Ovary (tissue), 9 donors: ENCODE results near the gene PDE1A. TPM values are rescaled to one million over a fixed set of nuclear protein-coding genes. Genes with fewer than 3 reads are reported as not detected.

Experiments used
- DNase-seq, 5 donors: peaks; one replicate each; pipeline ENCODE4 v3.0.0-alpha.2; 2019 to 2020
- H3K27ac ChIP-seq, 2 donors: fragments of 200-600 bp; one replicate each; pipeline versions ENCODE4 v1.5.1 to v1.8.0; 2019 to 2022
- H3K27me3 ChIP-seq: fragments of 200-600 bp; one replicate; pipeline ENCODE4 v1.8.0; 2022
- H3K36me3 ChIP-seq: fragments of 200-600 bp; sonication (generic); one replicate; pipeline ENCODE4 v1.5.1; 2019
- H3K4me1 ChIP-seq: one replicate; pipeline ENCODE4 v1.8.1; 2013; ENCODE audit warnings: mild to moderate bottlenecking, moderate library complexity; ENCODE audit not compliant: insufficient read depth
- H3K4me3 ChIP-seq: fragments of 200-600 bp; sonication (generic); one replicate; pipeline ENCODE4 v1.5.1; 2017
- H3K9me3 ChIP-seq, 2 donors: fragments of 200-600 bp in 1 of 2; sonication (generic) in 1 of 2; one replicate each; pipeline versions ENCODE4 v1.5.1 to v1.8.1; 2013 to 2019; ENCODE audit warnings: mild to moderate bottlenecking in 1 of 2, moderate library complexity in 1 of 2
- CTCF ChIP-seq, 3 donors: fragments of 450-650 bp in 2 of 3; fragments of 200-600 bp in 1 of 3; IDR thresholded peaks; one replicate each; pipeline versions ENCODE4 v1.5.1 to v1.8.0; 2016 to 2022; ENCODE audit warnings: antibody characterized with exemption in 3 of 3, mild to moderate bottlenecking in 1 of 3
- EP300 ChIP-seq: sonication (generic); formaldehyde crosslinking; IDR thresholded peaks from one replicate; pipeline ENCODE4 v1.6.1; 2017; ENCODE audit warnings: antibody characterized with exemption
- POLR2A ChIP-seq: fragments of 450-650 bp; IDR thresholded peaks from one replicate; pipeline ENCODE4 v1.6.1; 2017; ENCODE audit warnings: antibody characterized with exemption, mild to moderate bottlenecking, moderate library complexity
- WGBS, 3 donors: extraction: QIAGEN DNeasy Blood & Tissue Kit in 1 of 3; methylation state at CpG; one replicate each; pipeline versions ENCODE4 v1.1.5 to v1.1.7; 2013 to 2017; 5-methylcytosine and 5-hydroxymethylcytosine counted together
- intact Hi-C, 4 donors: fragments of 100-400 bp; cut with DNase I; formaldehyde crosslinking; loops; one replicate each; pipeline versions ENCODE4 v1.11.0 to v1.15.1; 2022 to 2023
- polyA plus RNA-seq, 2 donors: library from polyadenylated mRNA; stranded (reverse); fragments of 200-250 nt in 1 of 2; fragments of 350-450 nt in 1 of 2; fragmentation: Illumina TruSeq in 1 of 2; extraction: RNeasy Lipid Tissue Mini Kit (QIAGEN cat#74804) in 1 of 2; gene quantifications; one replicate each; pipeline ENCODE4 v1.2.3, GENCODE V29; 2013 to 2014
- total RNA-seq, 7 donors: library from RNA; depleted of rRNA in 2 of 7; stranded (reverse); fragments of >200 nt in 2 of 7; fragmentation: NEBNext Ultra II Directional in 3 of 7; extraction: Animal tissue kit (Norgen Biotek cat#: 25700) in 3 of 7; gene quantifications; one replicate each; pipeline versions ENCODE4 v1.1.0 to v1.2.4, GENCODE V29; 2016 to 2023
- donor health status: DM: no; HTN: no; CAD: no; lungs with moderate emphysema.
- donor health status: DM: no; HTN: no; CAD: no.
- donor health status: Bipolar disorder and iron deficiency.
- donor health status: DM: yes; HTN: yes; CAD: no.
- donor health status: DM: no; HTN: no; CAD: no.
- donor health status: DM: yes; HTN: yes; CAD: no.

Gene PDE1A
- total and polyA plus RNA-seq, 9 donors: 2.9 to 17.8 (median 8.4) TPM

DNA sequence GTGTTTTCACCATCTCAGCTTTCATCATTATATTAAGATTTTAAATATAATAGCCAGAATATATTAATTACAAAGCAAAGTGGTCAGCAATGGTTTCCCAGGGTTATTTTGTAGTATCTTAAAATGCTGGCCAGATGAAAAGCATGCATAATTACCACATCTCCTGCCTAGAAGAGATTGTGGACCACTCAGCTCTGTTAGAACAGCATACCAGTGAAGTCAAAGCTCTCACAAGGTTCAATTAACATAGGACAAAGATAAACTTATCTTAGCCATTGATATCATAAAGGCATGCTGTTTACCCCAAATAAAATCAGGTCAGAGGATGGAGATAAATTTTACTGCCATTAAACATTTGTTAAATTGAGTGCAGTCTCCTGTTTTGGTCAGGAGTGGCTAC is 19.3 kb upstream of the PDE1A start:
- H3K4me3 ChIP-seq: no peak overlapping the region
- no peaks in the 10 kb centered on the region for H3K9me3 ChIP-seq
- no peak overlapping the region for H3K27ac ChIP-seq
- no peaks in the 10 kb centered on the region for H3K36me3 ChIP-seq
- DNase-seq: no peak
- intact Hi-C loops: no loop called here
- H3K4me1 ChIP-seq: no peaks in the 10 kb centered on the region
- no peak for TF ChIP-seq CTCF (IDR thresholded peaks at IDR 0.05)
- TF ChIP-seq EP300: no peak
- TF ChIP-seq POLR2A: no peak
- no peaks in the 10 kb centered on the region for H3K27me3 ChIP-seq

DNA sequence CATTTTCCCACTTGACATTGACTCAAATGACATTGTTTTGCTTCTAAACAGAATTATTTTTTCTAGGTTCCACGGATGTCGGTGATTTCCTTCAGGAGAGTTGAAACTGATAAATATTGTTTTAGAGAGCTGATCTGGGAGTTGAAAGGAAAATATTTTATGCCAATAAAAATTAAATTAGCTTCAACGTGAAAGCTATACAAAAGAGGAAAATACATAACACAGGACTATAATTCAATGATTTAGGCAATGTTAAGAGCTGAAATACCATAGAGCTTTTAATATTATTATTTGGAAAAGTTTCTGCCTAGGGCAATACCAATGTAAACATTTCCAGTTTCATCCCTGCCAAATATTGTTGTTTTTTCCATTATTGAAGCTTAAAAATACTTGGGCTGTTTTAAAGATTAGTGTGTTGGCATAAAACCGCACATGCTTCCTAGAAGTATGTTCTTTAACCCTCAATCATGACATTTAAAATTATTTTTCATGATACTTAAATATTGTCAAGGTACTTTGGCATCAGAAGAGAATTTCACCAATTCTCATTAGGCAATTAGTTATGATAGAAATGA is 18.6 kb upstream of the PDE1A start:
- no peak for DNase-seq
- Histone ChIP-seq H3K9me3 (no peaks in the 10 kb centered on the region), H3K4me1 (no peaks in the 10 kb centered on the region), H3K36me3 (no peaks in the 10 kb centered on the region), H3K27ac (no peak overlapping the region), H3K27me3 (no peaks in the 10 kb centered on the region), H3K4me3 (no peak overlapping the region)
- TF ChIP-seq POLR2A (no peak), CTCF (IDR thresholded peaks at IDR 0.05) (no peak), EP300 (no peak)
- intact Hi-C loops: no loop called here
- WGBS, 3 donors: 11 to 37% (median 28%) methylated on average over 4 of the region's 4 CpGs

DNA sequence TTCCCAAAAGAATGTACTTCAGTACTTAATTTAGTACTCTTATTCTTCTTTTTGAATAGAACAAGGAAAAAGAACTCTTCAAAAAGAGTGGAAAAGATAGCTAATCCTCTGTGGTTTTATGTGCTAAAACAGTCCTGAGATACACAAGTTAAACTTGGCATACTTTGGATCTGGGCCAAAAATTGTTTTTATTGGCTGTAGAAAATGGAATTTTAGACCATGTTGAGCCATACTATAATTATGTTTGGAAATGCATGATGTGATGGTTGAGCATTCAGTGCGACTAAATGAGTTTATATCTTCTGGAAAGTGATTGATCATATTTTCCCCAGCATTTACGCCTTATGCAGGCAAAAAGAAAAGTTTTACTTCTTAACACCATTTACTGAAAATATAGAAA is 18.0 kb upstream of the PDE1A start:
- Histone ChIP-seq H3K4me3 (no peak overlapping the region), H3K9me3 (no peaks in the 10 kb centered on the region), H3K27ac (no peak overlapping the region), H3K36me3 (no peaks in the 10 kb centered on the region), H3K4me1 (no peaks in the 10 kb centered on the region), H3K27me3 (no peaks in the 10 kb centered on the region)
- no peak for TF ChIP-seq CTCF (IDR thresholded peaks at IDR 0.05)
- TF ChIP-seq EP300: no peak
- no peak for TF ChIP-seq POLR2A
- intact Hi-C loops: no loop called here
- DNase-seq: no peak
- 60 to 78% (median 77%) methylated on average over 2 of the region's 2 CpGs for WGBS, 3 donors

- Histone ChIP-seq H3K27ac (no peak overlapping the region), H3K9me3 (no peaks in the 10 kb centered on the region), H3K36me3 (no peaks in the 10 kb centered on the region), H3K27me3 (no peaks in the 10 kb centered on the region), H3K4me3 (no peak overlapping the region), H3K4me1 (no peaks in the 10 kb centered on the region)
- no peak for DNase-seq
- intact Hi-C loops: no loop called here
- TF ChIP-seq POLR2A (no peak), EP300 (no peak), CTCF (IDR thresholded peaks at IDR 0.05) (no peak)
These were observed 17.3 kb upstream of the PDE1A start for GRCh38 chr2:182444170-182444569.

DNA sequence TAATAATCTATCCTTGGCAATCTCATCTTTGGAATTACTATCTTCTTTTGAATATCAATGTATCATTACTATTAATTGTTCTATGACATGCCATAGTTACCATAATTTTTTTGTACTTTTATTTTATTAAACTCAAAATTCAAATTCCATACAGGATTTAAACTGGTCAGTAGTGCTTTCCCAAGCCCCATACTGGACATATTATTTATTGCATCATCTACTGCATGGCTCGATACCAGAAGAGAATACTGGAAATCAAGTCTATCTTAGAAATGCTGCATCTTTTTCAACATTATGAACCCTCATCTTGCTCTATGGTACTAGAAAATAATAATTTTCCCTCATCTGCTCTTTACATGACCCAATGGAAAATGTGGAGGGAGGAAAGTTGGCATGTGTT is 9.4 kb upstream of the PDE1A start:
- Histone ChIP-seq H3K4me1 (no peaks in the 10 kb centered on the region), H3K27ac (no peak overlapping the region), H3K36me3 (no peaks in the 10 kb centered on the region), H3K27me3 (no peaks in the 10 kb centered on the region), H3K9me3 (no peaks in the 10 kb centered on the region), H3K4me3 (no peak overlapping the region)
- 88 to 94% (median 92%) methylated on average over 1 of the region's 1 CpG for WGBS, 3 donors
- TF ChIP-seq CTCF (IDR thresholded peaks at IDR 0.05): no peak
- no peak for TF ChIP-seq EP300
- no peak for TF ChIP-seq POLR2A
- DNase-seq: no peak
- intact Hi-C loops: no loop called here
